ENCODE data around the gene DEDD2.
A peak's percentile ranks its signal among the peaks of the same experiment; 100 is the strongest.

DEDD2 gene

GRCh38 chr19:42229855-42230351 lies 12.4 kb upstream of the DEDD2 start:
- DNase-seq (ENCODE audit: low read depth) = no peak
- H3K4me3 ChIP-seq (ENCODE audit: low read length) = no peak overlapping the region
- no peak for TF ChIP-seq CTCF (conservative IDR thresholded peaks at IDR 0.05; ENCODE audit: low read depth, low read length)

GRCh38 chr19:42229301-42229854 lies 11.9 kb upstream of the DEDD2 start:
- no peak overlapping the region for H3K4me3 ChIP-seq (ENCODE audit: low read length)

GRCh38 chr19:42228641-42229040 lies 11.2 kb upstream of the DEDD2 start:
- no peak for TF ChIP-seq CTCF (conservative IDR thresholded peaks at IDR 0.05; ENCODE audit: low read depth, low read length)
- no peak for DNase-seq (ENCODE audit: low read depth)

More at GRCh38 chr19:42229301-42229854, 11.9 kb upstream of the DEDD2 start:
- DNase-seq (ENCODE audit: low read depth) = no peak
- peak; percentile 16 for TF ChIP-seq CTCF (conservative IDR thresholded peaks at IDR 0.05; ENCODE audit: low read depth, low read length)

GRCh38 chr19:42226886-42227285 lies 9.4 kb upstream of the DEDD2 start:
- no peak for TF ChIP-seq CTCF (conservative IDR thresholded peaks at IDR 0.05; ENCODE audit: low read depth, low read length)
- DNase-seq (ENCODE audit: low read depth) = no peak
- H3K4me3 ChIP-seq (ENCODE audit: low read length) = no peak overlapping the region

More at GRCh38 chr19:42228641-42229040, 11.2 kb upstream of the DEDD2 start:
- H3K4me3 ChIP-seq (ENCODE audit: low read length) = no peak overlapping the region

- H3K4me3 ChIP-seq (ENCODE audit: low read length) = no peak overlapping the region
- no peak for DNase-seq (ENCODE audit: low read depth)
- TF ChIP-seq CTCF (conservative IDR thresholded peaks at IDR 0.05; ENCODE audit: low read depth, low read length) = no peak
These were observed 8.3 kb upstream of the DEDD2 start for GRCh38 chr19:42225718-42226292.

- no peak overlapping the region for H3K4me3 ChIP-seq (ENCODE audit: low read length)
- TF ChIP-seq CTCF (conservative IDR thresholded peaks at IDR 0.05; ENCODE audit: low read depth, low read length) = no peak
These were observed 7.7 kb upstream of the DEDD2 start for GRCh38 chr19:42224940-42225717.

More at GRCh38 chr19:42224940-42225717, 7.7 kb upstream of the DEDD2 start:
- no peak for DNase-seq (ENCODE audit: low read depth)
